ENCODE results near the gene IFITM1. TPM values are rescaled to one million over a fixed set of nuclear protein-coding genes. Genes with fewer than 3 reads are reported as not detected.

The IFITM1 gene
- total RNA-seq, 1 experiment from 2014 or later, result 1,883 TPM

DNA sequence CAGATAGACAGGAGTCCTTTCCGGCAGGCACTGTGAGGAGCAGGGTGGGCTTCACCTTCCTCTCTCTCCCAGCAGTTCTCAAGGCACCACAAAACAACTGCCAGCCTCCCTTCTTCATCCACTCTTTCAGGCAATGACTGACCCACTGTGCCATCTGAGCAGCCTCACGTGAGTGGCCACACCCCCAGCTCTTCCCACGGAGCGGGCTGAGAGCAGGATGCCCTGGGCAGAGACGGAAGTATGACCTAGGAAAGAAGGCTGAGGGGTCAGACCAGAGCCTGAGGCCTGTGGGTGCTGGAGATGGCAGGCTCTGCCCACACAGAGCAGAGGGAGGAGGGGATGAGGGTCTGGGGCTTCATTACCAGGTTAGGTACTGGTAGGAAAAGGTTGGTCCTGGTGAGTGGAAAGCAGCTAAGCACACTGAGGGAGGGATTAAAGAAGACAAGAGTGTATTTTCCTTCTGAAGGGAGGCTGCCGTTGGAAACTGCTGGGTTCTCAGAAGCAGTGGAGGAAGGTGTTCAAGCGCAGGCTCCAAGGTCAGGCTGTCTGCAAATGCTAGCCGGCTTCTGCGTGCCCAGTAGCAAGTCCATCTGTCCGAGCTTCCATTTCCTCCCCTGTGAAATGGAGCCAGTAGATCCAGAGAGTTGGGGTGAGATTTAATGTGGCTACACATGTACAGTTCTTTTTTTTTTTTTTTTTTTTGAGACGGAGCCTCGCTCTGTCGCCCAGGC, 31.0 kb upstream of the IFITM1 start:
- DNase-seq (ENCODE audit: low read depth), result no peak

DNA sequence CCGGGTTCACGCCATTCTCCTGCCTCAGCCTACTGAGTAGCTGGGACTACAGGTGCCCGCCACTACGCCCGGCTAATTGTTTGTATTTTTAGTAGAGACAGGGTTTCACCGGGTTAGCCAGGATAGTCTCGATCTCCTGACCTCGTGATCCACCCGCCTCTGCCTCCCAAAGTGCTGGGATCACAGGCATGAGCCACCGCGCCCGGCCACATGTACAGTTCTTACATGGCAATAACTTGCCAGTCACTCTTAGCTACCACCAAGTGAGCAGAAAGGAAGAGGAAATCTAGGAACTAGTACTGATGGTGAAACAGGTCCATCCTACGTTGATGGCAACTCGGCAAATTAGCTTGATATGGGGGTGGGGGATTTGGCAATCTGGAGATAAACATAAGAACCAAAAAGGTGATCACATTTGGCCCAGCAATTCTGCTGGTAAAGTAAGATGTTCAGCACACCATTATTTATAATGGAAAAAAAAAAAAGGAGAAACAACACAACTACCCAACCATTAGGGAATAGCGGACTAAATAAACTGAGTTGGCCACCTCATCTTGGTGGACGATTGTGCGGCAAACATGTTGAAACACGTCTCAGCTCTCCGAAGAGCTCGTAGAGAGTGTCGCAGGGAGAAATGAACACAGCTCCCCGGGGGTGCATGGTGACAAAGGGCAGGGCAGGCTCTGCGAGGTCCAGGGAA, 30.3 kb upstream of the IFITM1 start:
- no peak for DNase-seq (ENCODE audit: low read depth)

DNA sequence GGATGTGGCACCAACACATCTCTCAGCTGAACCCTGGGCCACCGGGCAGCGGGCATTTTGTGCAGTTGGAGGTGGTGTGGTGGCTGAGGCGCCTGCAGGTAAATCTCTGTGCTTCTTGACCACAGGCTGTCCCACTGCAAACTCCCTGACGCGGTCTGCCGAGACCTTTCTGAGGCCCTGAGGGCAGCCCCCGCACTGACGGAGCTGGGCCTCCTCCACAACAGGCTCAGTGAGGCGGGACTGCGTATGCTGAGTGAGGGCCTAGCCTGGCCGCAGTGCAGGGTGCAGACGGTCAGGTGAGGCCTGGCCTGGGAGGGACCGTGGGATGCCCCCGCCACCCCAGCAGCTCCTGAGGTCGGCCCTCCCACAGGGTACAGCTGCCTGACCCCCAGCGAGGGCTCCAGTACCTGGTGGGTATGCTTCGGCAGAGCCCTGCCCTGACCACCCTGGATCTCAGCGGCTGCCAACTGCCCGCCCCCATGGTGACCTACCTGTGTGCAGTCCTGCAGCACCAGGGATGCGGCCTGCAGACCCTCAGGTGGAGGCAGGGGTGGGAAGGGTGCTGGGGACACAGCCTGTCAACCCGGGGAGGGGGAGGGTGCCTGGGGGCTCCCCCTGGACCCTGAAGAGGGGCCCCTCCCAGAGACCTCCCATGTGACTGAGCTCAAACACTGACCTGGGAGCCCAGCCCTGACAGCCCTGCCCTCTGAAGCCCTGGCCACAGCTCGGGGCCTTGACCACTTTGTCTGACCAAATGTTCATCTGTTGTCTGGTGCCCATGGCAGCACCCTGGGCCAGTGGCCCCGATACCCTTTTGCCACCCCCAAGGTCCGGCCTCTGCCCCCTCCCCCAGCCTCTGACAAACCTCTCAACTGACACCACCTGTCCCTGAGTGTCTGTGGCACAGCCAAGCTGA, 29.5 kb upstream of the IFITM1 start:
- DNase-seq (ENCODE audit: low read depth), result no peak

DNA sequence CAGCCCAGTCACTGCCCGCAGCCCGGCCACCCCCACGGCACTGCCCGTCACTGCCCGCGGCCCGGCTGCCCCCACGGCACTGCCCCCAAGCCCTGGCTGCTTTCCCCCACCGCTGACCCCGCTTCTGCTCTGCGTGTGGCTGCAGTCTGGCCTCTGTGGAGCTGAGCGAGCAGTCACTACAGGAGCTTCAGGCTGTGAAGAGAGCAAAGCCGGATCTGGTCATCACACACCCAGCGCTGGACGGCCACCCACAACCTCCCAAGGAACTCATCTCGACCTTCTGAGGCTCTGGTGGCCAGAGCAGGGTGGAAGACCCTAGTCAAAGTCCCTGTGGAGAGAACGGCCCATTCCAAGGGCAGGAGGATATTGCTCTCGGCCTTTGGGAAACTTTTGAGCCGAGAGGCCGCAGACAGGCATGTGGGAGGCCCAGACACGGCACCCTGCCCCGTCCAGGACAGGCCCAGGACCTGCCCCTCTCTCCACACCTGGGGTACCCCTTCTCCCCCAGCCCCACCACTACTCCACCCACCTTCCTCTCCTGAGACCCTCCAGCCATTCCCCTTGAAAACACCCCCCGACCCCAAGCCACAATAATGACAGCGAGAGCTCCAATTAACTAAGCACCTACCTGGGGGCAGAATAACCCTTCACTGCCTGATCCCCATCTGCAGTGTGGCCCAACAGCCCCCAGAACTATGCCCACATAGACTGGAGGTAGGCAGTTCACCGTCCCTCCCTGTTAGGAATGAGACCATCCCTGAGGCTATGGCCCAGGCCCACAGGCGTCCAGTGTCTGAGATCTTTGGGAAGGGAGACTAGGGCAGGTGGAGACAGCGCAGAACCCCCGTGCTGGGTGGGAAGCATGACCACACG, 28.6 kb upstream of the IFITM1 start:
- DNase-seq (ENCODE audit: low read depth), result no peak

DNA sequence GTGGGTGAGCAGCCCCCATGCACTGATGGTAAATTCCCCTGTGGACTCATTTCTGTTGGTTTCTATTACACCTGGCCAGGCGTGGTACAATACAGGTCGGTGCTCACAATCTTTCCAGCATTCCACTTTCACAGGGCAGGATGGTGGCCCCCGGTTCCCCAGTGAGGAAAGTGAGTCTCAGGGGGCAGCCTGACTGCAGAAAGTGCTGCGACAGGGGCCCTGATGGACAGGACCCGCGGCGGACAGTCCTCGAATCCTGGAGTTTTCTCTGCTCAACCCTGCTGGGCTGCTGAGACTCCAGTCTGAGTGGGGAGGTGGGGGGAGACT, 28.0 kb upstream of the IFITM1 start:
- DNase-seq (ENCODE audit: low read depth), result no peak

DNA sequence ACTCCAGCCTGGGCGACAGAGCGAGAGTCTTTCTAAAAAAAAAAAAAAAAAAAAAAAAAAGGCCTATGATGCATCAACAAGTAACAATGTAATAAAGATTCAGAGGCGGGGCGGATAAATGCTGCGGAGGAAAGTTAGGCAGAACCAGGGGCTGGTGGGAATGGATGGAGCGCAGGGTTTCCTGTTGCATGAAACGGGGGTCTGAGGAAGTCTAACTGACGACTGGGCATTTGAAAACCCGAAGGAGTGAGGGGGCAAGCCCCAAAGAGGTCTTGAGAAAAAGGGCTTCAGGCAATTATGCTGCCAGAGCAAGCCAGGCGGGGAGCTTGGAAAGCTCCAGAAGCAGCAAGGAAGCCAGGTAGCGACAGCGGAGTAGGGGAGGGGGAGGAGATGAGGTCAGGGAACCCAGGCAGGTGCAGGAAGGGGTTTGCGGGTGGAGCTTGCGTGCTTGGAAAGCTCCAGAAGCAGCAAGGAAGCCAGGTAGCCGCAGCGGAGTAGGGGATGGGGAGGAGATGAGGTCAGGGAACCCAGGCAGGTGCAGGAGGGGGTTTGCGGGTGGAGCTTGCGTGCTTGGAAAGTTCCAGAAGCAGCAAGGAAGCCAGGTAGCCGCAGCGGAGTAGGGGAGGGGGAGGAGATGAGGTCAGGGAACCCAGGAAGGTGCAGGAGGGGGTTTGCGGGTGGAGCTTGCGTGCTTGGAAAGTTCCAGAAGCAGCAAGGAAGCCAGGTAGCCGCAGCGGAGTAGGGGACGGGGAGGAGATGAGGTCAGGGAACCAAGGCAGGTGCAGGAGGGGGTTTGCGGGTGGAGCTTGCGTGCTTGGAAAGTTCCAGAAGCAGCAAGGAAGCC, 26.6 kb upstream of the IFITM1 start:
- peak; percentile 49 for DNase-seq (ENCODE audit: low read depth)

DNA sequence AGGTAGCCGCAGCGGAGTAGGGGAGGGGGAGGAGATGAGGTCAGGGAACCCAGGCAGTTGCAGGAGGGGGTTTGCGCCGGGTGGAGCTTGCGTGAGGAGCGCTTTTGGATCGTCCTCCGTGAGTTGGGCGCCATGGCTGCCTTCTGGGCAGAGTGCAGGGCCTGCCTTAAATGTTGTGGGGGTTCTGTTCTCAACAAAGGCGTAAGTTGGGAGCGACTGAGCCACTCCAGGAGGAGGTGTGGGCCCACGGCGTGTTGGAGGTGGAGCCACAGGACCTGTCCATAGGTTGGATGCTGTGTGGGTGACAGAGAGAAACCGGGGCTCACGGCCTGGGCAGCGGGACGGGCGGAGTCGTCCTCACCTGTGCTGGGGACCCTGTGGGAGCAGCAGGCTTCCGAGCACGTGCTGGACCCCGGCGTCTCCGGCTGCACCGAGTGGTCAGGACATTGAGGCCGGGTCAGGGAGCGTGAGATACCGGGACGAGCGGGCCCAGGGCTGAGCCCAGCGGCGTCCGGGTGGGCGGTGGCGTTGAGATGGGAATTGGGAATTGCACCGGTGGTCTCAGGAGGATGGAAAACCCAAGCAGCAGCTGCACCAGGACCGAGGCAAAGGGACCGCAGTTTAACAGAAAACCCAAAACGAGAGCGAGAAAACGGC, 25.9 kb upstream of the IFITM1 start:
- DNase-seq (ENCODE audit: low read depth), result no peak

DNA sequence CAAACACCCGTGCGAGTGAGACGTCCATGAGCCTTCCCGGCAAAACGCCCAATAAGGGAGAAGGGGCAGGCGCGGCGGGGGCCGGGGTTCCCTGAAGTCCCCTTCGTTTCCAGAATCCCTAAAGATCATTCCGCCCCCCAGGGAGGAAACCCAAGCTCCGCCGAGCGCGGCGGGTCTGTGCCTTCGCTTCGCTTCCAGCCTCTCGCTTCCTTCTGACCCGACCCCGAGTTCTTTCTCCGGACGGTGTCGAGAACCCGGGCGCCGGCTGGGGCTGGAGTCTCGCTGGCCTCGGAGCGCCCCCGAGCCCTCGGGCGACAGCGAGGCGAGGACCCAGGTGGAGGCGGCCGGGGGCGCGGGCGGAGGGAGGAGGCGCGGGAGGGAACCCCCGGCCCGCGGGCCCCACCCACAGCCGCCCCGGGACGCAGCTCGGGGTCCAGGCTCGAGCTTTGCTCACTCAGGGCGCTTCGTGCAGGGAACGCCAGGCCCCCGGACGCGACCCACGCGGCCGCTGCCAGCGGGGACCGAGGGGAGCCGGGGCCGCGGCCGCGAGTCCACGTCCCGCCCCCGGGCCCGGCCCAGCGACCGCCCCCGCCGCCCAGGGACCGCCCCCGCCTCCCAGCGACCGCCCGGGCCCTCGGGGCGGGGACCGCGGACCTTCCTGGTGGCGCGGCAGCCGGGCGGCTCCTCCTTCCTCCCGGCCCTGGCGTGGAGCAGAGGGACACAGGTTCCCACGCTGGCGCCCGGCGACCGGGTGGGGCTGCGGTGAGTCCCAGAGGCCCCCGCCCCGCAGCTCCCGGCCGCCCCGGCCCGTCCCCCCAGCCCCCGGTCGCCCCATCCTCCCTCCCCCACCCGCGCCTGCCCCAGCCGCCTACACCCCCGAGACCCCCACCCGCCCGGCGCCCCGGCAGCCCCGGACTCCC, 25.1 kb upstream of the IFITM1 start, which contains the start of gene PGGHG:
TSS of gene PGGHG (plus strand) at position 649 of the 920 bp plus-strand sequence. CDS start 691 bp downstream, outside the sequence.
- DNase-seq (ENCODE audit: low read depth), result peak; percentile 56

DNA sequence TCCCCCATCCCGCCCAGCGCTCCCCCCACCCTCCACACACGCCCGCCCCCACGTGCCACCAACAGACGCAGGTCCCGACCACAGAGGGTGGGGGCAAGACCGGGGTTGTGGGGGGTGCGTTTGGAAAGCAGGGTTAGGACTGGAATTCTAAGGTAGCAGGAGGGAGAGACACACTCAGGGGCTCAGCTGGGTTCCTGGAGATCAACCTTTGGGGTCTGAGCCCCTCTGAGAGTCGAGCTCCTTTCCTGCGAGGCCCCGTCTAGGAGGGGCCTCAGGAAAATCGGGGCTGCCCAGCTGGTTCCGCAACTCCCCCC, 24.5 kb upstream of the IFITM1 start:
- no peak for DNase-seq (ENCODE audit: low read depth)

DNA sequence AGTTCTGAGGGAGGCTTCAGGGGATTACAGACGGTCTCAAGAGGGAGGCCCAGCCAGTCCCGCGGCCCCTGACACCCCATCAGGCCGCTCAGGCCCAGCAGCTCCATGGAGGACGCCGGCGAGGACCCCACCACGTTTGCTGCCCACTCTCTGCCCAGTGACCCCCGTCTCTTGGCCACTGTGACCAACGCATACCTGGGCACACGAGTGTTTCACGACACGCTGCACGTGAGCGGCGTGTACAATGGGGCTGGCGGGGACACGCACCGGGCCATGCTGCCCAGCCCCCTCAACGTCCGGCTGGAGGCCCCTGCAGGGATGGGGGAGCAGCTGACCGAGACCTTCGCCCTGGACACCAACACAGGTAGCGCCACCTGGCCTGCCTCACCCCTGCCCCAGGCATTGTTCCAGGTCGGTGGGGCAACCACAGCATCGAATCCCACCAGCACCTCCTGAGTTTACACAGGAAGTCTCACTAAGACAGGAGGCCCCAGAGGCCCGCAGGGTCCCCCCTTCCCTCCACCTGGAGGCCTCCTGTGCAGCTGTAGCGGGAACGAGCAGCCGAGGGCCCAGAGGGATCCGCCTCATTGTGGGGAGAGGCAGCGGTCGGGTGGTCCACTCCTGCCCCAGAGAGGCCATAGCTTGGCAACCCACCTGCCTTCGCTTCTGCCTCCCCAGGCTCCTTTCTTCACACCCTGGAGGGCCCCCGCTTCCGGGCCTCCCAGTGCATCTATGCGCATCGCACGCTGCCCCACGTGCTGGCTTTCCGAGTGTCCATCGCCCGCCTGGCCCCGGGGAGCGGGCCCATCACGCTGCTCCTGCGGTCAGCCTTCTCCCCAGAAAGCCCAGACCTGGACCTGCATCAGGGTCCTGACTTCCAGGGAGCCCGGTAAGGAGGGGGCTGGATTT, 23.9 kb upstream of the IFITM1 start:
- no peak for DNase-seq (ENCODE audit: low read depth)

DNA sequence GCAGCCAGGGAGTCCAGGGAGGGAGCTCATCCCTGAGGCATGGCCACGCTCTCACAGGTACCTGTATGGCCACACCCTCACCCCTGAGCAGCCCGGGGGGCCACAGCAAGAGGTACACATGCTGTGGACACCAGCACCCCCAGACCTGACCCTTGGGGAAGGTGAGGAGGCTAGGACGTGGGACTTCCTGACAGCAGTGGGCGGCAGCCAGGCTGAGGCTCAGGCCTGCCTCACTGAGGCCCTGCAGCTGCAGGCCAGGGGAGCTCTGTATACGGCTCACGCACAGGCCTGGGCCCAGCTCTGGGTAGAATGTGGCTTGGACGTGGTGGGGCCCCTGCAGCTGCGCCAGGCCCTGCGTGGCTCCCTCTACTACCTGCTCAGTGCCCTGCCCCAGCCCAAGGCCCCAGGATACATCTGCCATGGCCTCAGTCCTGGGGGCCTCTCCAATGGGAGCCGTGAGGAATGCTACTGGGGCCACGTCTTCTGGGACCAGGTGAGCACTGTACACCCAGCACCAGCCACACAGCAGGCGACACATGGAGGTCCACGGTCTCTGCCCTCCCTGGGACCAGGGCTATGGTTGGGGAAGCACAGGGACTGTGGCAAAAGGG, 23.1 kb upstream of the IFITM1 start:
- DNase-seq (ENCODE audit: low read depth), result no peak

DNA sequence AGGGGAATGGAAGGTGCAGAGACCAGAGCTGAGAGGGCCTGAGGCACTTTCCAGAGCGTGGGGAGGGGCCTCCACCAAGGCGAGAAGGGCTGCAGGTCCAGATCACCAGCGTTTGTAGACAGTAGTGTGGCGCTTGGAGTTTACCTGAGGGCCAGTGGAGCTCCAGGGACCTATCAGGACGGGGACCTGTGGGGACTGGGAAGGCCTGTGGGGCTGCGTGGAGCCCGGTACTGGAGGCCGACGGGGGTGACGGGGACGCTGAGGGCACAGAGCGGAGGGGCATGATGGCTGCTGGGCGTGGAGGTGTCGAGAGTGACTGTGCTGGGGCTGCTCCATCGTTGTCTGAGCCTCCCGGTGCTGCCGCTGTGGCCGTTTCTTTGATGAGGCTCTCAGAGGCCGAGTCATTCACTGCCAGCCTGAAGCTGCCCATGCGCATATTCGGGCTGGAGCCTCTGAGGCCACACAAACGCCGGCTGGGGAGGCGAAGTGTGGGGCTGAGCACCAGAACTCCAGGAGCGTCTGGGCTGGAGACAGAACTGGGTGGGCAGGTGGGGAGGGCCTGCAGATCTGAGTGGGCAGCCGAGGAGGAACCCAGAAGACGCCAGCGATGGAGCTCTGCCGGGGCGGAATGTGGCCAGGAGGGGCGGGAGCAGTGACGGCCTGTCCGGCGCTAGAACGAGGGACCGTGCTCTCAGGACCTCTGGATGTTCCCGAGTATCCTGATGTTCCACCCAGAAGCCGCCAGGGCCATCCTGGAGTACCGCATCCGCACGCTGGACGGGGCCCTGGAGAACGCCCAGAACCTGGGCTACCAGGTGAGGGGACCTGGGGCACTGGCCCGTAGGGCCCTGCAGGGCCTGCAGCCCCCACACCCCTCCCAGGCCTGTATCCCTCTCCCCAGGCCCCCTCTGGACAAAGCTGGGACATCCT, 22.3 kb upstream of the IFITM1 start:
- no peak for DNase-seq (ENCODE audit: low read depth)

DNA sequence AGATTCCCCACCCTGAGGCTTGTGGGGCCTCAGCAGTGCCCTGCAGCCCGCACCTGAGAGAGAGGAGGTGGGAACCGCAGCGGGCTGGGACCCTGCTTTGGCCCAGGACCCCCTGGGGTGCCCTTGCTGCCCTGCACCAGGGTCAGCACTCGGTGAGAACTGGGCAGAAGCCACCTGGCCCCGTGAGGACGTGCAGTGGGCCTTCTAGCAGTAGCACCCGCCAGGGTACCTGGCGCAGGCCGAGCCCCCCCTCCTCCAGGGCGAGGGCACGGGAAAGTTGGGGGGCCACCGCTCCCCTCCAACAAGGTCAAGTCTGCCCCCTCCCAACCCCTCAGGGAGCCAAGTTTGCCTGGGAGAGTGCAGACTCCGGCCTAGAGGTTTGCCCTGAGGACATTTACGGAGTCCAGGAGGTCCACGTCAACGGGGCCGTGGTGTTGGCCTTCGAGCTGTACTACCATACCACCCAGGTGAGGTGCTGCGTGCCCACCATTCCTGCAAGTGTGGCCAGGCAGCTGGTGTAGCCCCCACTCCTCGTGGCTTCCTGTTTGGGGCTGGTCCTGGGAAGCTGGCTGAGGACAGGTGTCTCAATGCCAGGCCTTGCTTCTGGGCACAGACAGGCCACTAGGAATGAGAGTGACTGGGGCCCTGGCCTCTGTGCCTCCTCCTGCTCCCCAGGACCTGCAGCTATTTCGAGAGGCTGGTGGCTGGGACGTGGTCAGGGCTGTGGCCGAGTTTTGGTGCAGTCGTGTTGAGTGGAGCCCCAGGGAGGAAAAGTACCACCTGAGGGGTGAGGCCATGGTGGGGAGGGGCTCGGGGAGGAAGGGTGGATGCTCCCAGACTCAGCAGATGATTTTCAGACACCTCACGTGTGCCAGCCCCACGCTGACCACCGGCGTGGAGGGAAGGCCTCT, 21.4 kb upstream of the IFITM1 start:
- DNase-seq (ENCODE audit: low read depth), result no peak

DNA sequence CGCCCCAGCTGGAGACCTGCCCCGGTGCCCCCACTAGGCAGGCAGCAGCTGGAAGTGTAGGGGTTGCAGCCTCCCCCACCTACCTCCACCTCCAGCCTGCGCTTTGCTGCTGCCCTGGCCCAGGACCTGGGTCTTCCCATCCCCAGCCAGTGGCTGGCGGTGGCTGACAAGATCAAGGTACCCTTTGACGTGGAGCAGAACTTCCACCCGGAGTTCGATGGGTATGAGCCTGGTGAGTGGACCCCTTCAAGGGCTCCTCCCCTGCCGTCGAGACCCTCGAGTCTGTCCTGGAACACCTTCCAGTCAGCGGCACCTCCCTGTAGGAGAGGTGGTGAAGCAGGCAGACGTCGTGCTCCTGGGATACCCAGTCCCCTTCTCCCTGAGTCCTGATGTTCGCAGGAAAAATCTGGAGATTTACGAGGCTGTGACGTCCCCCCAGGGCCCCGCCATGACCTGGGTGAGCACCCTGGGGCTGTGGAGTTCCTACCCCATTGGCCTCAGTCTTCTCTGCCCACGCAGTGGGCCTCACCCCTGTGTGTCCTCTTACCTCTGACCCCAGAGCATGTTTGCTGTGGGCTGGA, 20.5 kb upstream of the IFITM1 start:
- no peak for DNase-seq (ENCODE audit: low read depth)
